Measurements from ENCODE around the gene ITPRIPL2.

GRCh38 chr16:19105131-19105530 lies 8.6 kb upstream of the ITPRIPL2 start:
- TF ChIP-seq POLR2A (IDR thresholded peaks at IDR 0.05; ENCODE audit: low read depth, low read length) (no peak), CTCF (conservative IDR thresholded peaks at IDR 0.05; ENCODE audit: low read depth, low read length) (no peak), MAFK (IDR thresholded peaks at IDR 0.05; ENCODE audit: low read depth, low read length) (no peak), USF2 (IDR thresholded peaks at IDR 0.05; ENCODE audit: low read depth, low read length) (no peak), CHD1 (IDR thresholded peaks at IDR 0.05; ENCODE audit: low read depth, low read length) (no peak), SMC3 (IDR thresholded peaks at IDR 0.05; ENCODE audit: low read depth, low read length) (no peak)
